Bronchial epithelial cell (primary cell): ENCODE data around the gene DMRT1. TPM values are rescaled to one million over a fixed set of nuclear protein-coding genes. Genes with fewer than 3 reads are reported as not detected.

Experiments
- DNase-seq: peaks from one replicate; pipeline ENCODE4 v3.0.0-alpha.2; 2010; ENCODE audit warnings: low read depth
- FAIRE-seq: peaks from 2 replicates; lab custom pipeline; 2011; peaks lifted over from hg19 to GRCh38; lab: Jason Lieb, UNC
- H3K27me3 ChIP-seq: 2 replicates; pipeline ENCODE4 v1.5.1; 2011; ENCODE audit warnings: low read length; ENCODE audit not compliant: control insufficient read depth, insufficient read depth
- H3K36me3 ChIP-seq: 2 replicates; pipeline ENCODE4 v1.5.1; 2011; ENCODE audit warnings: low read length; ENCODE audit not compliant: control insufficient read depth, insufficient read depth
- H3K4me3 ChIP-seq: 2 replicates; pipeline ENCODE4 v1.5.1; 2011; ENCODE audit warnings: mild to moderate bottlenecking, low read depth, low read length, control low read depth
- CTCF ChIP-seq: IDR thresholded peaks from 2 replicates; pipeline ENCODE4 v1.5.1; 2011; ENCODE audit warnings: mild to moderate bottlenecking, moderate library complexity, low read length, control low read depth, inconsistent platforms; ENCODE audit not compliant: insufficient read depth, severe bottlenecking
- total RNA-seq: library from RNA; depleted of rRNA; stranded (reverse); fragments of >200 nt; gene quantifications from 2 replicates; pipeline ENCODE4 v1.2.1, GENCODE V29; 2014

Gene DMRT1
- total RNA-seq, 1 donor from 2014 or later = not detected

DNA sequence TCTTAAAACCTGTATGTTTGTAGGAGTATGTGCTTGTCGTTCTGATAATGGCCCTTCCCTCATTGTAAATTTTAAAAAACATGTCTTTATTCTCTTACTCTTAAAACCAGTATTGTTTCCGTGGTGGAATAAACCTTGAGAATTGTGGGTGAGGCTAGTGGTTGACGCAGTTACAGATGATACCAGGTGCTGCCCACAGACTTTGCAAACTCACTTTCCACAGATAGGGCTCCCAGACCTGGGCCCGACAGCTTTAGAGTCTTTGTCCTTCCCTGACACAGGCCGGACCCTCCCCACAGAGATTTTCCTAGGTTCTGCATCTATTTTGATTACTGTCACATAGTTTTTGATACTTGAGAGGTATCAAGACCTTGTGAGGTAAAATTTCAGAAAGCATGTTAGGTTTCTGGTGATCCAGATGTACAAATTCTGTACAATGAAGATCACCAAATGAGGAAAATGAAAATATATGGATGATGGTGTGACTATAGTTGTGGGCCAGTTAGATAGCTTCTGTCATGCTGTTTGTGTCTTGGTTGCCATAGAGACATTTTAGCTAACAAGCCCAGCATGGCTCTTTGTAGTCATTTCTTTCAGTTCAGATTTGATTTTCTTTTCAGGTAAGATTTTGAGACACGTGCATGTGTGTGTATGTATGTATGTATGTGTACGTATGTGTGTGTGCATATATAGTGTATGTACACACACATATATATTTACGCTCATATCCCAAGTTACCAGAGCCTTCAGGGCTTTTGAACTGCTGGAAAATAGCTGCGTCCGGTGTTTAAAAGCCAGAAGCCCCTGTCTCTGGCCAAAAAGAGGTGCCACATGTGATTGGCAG lies 33.8 kb downstream of the DMRT1 start:
- TF ChIP-seq CTCF = no peak
- DNase-seq (no peak), FAIRE-seq (no peak)
- H3K4me3 ChIP-seq = no peak overlapping the region
- H3K27me3 ChIP-seq = no peaks in the 10 kb centered on the region
- H3K36me3 ChIP-seq = no peaks in the 10 kb centered on the region

DNA sequence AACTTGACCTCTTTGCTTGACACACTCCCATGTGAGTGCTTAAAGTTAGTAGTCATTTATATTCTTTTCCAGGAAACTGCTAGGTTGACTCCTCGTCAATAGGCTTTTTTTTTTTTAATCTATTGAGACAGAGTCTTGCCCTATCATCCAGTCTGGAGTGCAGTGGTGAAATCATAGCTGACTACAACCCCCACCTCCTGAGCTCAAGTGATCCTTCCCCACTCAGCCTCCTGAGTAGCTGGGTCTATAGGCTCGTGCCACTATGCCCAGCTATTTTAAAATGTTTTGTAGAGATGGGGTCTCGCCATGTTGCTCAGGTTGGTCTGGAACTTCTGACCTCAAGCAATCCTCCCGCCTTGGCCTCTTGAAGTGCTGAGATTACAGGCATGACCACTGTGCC lies 34.9 kb downstream of the DMRT1 start:
- DNase-seq = no peak
- Histone ChIP-seq H3K27me3 (no peaks in the 10 kb centered on the region), H3K4me3 (no peak overlapping the region), H3K36me3 (no peaks in the 10 kb centered on the region)
- FAIRE-seq = no peak
- TF ChIP-seq CTCF = no peak

- TF ChIP-seq CTCF = no peak
- DNase-seq = no peak
- no peak for FAIRE-seq
- Histone ChIP-seq H3K27me3 (no peaks in the 10 kb centered on the region), H3K36me3 (no peaks in the 10 kb centered on the region), H3K4me3 (no peak overlapping the region)
Measured at GRCh38 chr9:878239-878638, 36.7 kb downstream of the DMRT1 start.

DNA sequence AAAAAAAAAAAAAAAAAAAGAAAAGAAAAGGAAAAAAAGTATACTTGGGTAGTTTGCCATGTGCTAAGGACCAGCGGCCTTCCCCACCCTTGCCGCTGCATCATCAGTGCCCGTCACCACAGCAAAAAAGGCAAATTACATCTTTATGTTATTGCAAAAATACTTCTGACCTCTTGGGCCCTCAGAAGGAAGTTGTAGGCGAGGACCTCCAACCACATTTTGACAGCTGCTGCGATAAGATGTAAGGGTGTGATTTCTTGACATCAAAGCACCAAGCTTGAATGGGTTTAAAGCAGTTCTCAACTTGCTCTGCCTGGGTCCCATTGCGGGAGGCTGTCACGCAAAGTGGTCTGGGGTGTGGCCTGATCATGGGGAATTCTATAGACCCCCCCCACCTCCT lies 39.2 kb downstream of the DMRT1 start:
- H3K27me3 ChIP-seq = no peaks in the 10 kb centered on the region
- FAIRE-seq (no peak), DNase-seq (no peak)
- no peak for TF ChIP-seq CTCF
- H3K4me3 ChIP-seq = no peak overlapping the region
- no peaks in the 10 kb centered on the region for H3K36me3 ChIP-seq

DNA sequence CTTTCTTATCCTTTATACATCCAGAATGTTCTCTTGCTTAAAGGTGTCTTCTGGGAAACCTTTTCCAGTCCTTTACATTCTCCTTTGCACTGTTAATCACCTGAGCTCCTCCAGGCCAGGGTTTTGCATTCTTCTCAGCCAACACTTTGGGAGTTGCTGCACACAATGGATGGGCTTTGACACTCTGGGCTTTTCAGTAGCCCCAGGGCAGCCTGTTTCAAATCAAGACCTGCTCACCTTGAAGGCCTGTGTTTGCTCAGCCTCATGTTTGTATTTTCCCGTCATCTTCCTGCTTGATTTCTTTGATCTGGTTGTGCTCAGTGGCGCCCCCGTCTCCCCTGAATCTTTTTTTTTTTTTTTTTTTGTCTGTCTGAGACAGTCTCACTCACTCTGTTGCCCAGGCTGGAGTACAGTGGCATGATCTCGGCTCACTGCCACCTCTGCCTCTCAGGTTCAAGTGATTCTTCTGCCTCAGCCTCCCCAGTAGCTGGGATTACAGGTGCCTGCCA lies 41.0 kb downstream of the DMRT1 start:
- FAIRE-seq = no peak
- TF ChIP-seq CTCF = peak; percentile 16
- no peak overlapping the region for H3K4me3 ChIP-seq
- peak; percentile 47 for DNase-seq
- no peaks in the 10 kb centered on the region for H3K27me3 ChIP-seq
- no peaks in the 10 kb centered on the region for H3K36me3 ChIP-seq
